HCT116 (cell line): Measurements from ENCODE around the gene SHF.

ENCODE experiments used
- CTCF ChIP-seq, 3 experiments: fragments of 200-600 bp in 1 of 3; sonication (generic) in 1 of 3; IDR thresholded peaks in 2 of 3; conservative IDR thresholded peaks in 1 of 3; 2 replicates each; pipeline ENCODE4 v1.5.1; 2012 to 2017; ENCODE audit warnings: low read depth in 2 of 3, low read length in 2 of 3, antibody characterized with exemption in 1 of 3, borderline replicate concordance in 1 of 3, control low read depth in 1 of 3, mild to moderate bottlenecking in 1 of 3, mixed read lengths in 1 of 3, mixed run types in 1 of 3, moderate library complexity in 1 of 3; ENCODE audit not compliant: insufficient read depth in 1 of 3
- ELF1 ChIP-seq: IDR thresholded peaks from 2 replicates; pipeline ENCODE4 v1.6.1; 2012; ENCODE audit warnings: low read depth, borderline replicate concordance
- MAX ChIP-seq: IDR thresholded peaks from 2 replicates; pipeline ENCODE4 v1.6.1; 2012
- POLR2A ChIP-seq: IDR thresholded peaks from 2 replicates; pipeline ENCODE4 v1.7.0; 2011; ENCODE audit warnings: borderline replicate concordance; ENCODE audit not compliant: insufficient read depth, insufficient read length; ENCODE audit errors: extremely low read depth

GRCh38 chr15:45139770-45140169 lies 48.0 kb downstream of the SHF start:
- TF ChIP-seq ELF1 (no peak), MAX (no peak), POLR2A (no peak), CTCF (IDR thresholded peaks at IDR 0.05 in 2 of 3, conservative IDR thresholded peaks at IDR 0.05 in 1 of 3; ENCODE audit: borderline replicate concordance in 1 of 3, insufficient read depth in 1 of 3, low read depth in 2 of 3, low read length in 2 of 3) (no peak)
